Measurements from ENCODE around the gene CCDC61. TPM values are rescaled to one million over a fixed set of nuclear protein-coding genes. Genes with fewer than 3 reads are reported as not detected.

CCDC61 gene
- total and polyA plus RNA-seq, 2 of the 8 experiments (the other 6 are each of a cell fraction or from before 2014, with no cell fraction given) = 7.8 to 17.4 TPM

GRCh38 chr19:46018729-46019251 lies 23.5 kb downstream of the CCDC61 start:
- Histone ChIP-seq H2AFZ (ENCODE audit: low read length) (no peak overlapping the region), H4K20me1 (replicated peaks in 1 of 2; ENCODE audit: control insufficient read depth in 1 of 2, insufficient read depth in 2 of 2, low read length in 2 of 2) (peaks cover 2 to 9% of the 10 kb centered on the region in 2 experiments), H2BK12ac (ENCODE audit: low read depth, low read length) (no peak overlapping the region), H3K27me3 (replicated peaks in 1 of 4; ENCODE audit: control insufficient read depth in 3 of 4, extremely low read depth in 1 of 4, insufficient read depth in 3 of 4, low read length in 3 of 4) (peaks cover 5 to 21% (median 19%) of the 10 kb centered on the region in 4 experiments), H3K23ac (ENCODE audit: insufficient read length) (no peak overlapping the region), H3K36me3 (ENCODE audit: control insufficient read depth in 2 of 4, insufficient read depth in 4 of 4, low read length in 3 of 4) (no peaks in the 10 kb centered on the region; a peak in 2 of 8 replicates), H3K18ac (ENCODE audit: extremely low read depth, low read length) (no peak overlapping the region), H3K23me2 (ENCODE audit: low read depth, low read length) (peaks cover 19% of the 10 kb centered on the region; the same call in 1 of the 2 replicates), H2AK5ac (ENCODE audit: low read depth, low read length) (no peak overlapping the region), H3K14ac (ENCODE audit: insufficient read length) (no peak overlapping the region), H3K4me2 (ENCODE audit: insufficient read depth in 1 of 2, low read depth in 2 of 2, low read length in 2 of 2) (no peak overlapping the region), H3K56ac (replicated peaks; ENCODE audit: insufficient read length, low read depth, low read length) (no peak overlapping the region), H2BK5ac (ENCODE audit: low read depth, low read length) (no peak overlapping the region), H4K8ac (ENCODE audit: extremely low read depth, insufficient read depth, low read length) (no peak overlapping the region), H2BK20ac (ENCODE audit: low read length) (no peak overlapping the region), H3K4me3 (ENCODE audit: extremely low read depth in 1 of 4, insufficient read depth in 2 of 4, low read depth in 3 of 4, low read length in 4 of 4) (no peak overlapping the region), H3K9ac (replicated peaks in 1 of 4; ENCODE audit: extremely low read depth in 1 of 4, low read depth in 3 of 4, low read length in 3 of 4) (no peak overlapping the region), H3K9me3 (ENCODE audit: insufficient read depth in 2 of 2, low read depth in 1 of 2, low read length in 1 of 2) (no peaks in the 10 kb centered on the region), H3K79me1 (ENCODE audit: low read depth, low read length) (no peaks in the 10 kb centered on the region), H3K4ac (replicated peaks; ENCODE audit: insufficient read length, low read depth, low read length) (no peak overlapping the region), H3K79me2 (ENCODE audit: control insufficient read depth in 1 of 2, insufficient read depth in 2 of 2, low read length in 2 of 2) (no peaks in the 10 kb centered on the region), H4K91ac (replicated peaks; ENCODE audit: insufficient read length, low read length) (no peak overlapping the region), H2BK15ac (ENCODE audit: low read length) (no peak overlapping the region), H4K5ac (ENCODE audit: insufficient read length, low read depth, low read length) (no peak overlapping the region), H2BK120ac (replicated peaks; ENCODE audit: low read depth, low read length) (no peak overlapping the region), H3K4me1 (replicated peaks in 1 of 4; ENCODE audit: control insufficient read depth in 3 of 4, insufficient read depth in 4 of 4, low read length in 3 of 4) (peaks cover 0 to 21% (median 18%) of the 10 kb centered on the region in 4 experiments; a peak in 6 of 7 replicates), H3K27ac (ENCODE audit: low read depth, low read length) (no peak overlapping the region)
- CTCF ChIA-PET (ENCODE audit: partially characterized antibody) = interaction anchor here (0.5 to 4.3 kb wide), 13 partner anchors 9 to 251 kb away, joined by 3 to 44 read pairs (median 3); no protein-coding TSS in a partner anchor
- FAIRE-seq (no peak), DNase-seq (ENCODE audit: low read depth in 1 of 2, low spot score in 2 of 2) (no peak)
- 94% methylated on average over 10 of the region's 10 CpGs; no CpG with 5 or more reads in 1 of the 2 experiments for WGBS, 2 experiments (ENCODE audit: extremely low coverage in 1 of 2, insufficient coverage in 1 of 2, insufficient read length in 1 of 2, insufficient replicate concordance in 2 of 2, low coverage in 1 of 2, low lambda C conversion rate in 2 of 2, missing lambda C conversion rate in 1 of 2)
- POLR2A ChIA-PET (ENCODE audit: partially characterized antibody) = no interaction called here
- TF ChIP-seq TBP (IDR thresholded peaks at IDR 0.05; ENCODE audit: low read depth, low read length) (no peak), E2F6 (IDR thresholded peaks at IDR 0.05) (no peak), ZNF274 (IDR thresholded peaks at IDR 0.05; ENCODE audit: borderline replicate concordance, extremely low read depth, low read length) (no peak), USF2 (IDR thresholded peaks at IDR 0.05; ENCODE audit: low read length) (no peak), TEAD4 (IDR thresholded peaks at IDR 0.05; ENCODE audit: low read depth, low read length) (no peak)

Data from H1 (cell line).